Cerebellar nuclear complex (tissue), 1 donor: ENCODE measurements around the gene PLA2G2C.

Experiments
- DNase-seq, 2 experiments: peaks; one replicate each; lab custom pipeline; 2025; lab: John Stamatoyannopoulos, UW

The PLA2G2C gene

DNA sequence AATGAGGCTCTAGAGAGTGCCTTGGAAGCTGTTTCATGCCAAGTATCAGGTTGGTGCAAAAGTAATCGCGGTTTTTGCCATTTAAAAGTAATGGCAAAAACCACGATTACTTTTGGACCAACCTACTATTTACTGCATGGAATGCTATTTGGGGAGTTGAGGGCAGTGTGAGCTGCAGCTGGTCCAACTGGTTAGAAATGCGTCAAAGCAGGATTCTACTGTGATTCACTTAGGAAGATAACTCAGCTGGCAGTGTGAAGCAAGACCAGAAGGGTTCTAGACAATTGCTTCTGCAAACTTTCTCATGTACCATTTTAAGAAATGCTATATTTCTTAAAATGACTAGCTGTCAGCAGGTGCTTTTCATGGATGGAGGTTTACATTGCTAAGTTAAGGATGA is 21.2 kb upstream of the PLA2G2C start:
- no peak for DNase-seq

- DNase-seq = no peak
These were observed 15.8 kb upstream of the PLA2G2C start for GRCh38 chr1:20202166-20202565.

DNA sequence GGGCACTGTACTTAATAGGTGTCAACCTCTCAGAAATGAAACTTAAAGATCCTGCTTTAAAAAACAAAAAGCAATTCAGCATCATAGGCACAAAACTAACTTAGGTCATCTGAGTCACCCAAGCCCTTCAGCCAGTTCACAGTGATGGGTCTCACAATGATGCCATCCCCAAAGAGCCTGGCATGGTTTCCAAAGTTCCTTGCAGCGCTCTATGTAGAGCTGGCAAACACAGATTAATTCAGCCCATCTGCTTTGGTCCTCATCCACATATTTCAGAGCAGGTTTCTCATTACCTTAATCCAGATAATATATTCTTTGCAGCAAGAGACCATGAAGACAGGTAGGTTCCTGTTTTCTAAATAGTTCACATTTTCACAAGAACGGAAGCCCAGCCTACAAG is 14.6 kb upstream of the PLA2G2C start:
- DNase-seq = peak in 1 of 2 experiments; percentile 5

DNA sequence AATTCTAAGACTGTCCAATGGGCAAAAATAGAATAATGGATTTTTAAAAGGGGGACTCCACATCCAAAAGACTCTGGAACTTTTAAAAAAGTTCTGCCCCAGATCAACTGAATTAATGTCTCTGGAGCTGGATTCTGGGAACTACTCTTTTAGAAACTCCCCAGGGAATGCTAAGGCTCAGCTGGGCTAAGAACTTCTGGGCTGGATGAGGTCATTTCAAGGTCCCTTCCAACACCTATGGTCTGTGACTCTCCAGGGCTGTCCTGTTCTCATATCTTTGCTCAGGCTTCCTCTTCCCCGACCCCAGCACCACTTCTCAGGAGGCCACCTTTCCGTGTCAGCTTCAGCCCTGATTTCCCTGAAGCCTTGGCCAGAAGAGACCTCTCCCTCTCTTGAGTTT is 13.5 kb upstream of the PLA2G2C start:
- no peak for DNase-seq

- DNase-seq = no peak
These were observed 13.1 kb upstream of the PLA2G2C start for GRCh38 chr1:20199403-20199802.

- no peak for DNase-seq
These were observed 12.6 kb upstream of the PLA2G2C start for GRCh38 chr1:20198918-20199317.

- no peak for DNase-seq
These were observed 12.0 kb upstream of the PLA2G2C start for GRCh38 chr1:20198296-20198695.

DNA sequence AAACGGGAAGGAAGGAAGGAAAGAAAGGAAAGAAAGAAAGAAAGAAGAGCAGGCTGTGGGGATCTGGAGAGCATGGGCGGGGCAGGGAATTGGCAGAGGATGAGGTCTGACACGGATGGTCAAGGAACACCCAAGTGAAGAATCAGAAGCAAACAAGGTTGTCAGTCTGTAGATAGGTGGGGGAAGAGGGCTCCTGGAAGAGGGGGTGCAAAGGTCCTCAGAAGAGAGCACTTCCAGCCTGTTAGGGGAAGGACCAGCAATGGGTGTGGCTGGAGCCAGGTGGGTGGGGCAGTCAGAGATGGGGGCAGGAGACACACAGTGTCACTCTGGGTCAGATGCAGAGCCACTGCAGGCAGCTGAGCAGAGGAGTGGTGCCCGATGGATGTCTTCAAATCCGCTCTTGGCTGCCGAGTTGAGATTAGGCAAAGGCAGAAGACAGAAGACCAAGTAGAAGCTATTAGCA is 11.0 kb upstream of the PLA2G2C start:
- DNase-seq = no peak

DNA sequence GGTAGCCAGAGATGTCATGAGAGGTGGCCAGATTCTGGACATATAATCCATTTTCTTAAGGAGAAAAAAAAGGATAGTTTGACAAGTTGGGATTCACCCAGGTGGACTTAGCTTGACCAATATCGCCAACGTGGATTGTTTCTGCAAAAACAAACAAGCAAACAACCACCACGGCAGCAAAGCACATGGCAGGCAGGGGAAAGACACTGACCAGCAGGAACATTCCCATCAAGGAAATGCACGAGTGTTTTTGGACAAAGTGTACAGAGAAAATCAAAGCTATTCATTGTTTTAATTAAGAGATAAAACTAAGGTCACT is 9.1 kb upstream of the PLA2G2C start:
- no peak for DNase-seq

DNA sequence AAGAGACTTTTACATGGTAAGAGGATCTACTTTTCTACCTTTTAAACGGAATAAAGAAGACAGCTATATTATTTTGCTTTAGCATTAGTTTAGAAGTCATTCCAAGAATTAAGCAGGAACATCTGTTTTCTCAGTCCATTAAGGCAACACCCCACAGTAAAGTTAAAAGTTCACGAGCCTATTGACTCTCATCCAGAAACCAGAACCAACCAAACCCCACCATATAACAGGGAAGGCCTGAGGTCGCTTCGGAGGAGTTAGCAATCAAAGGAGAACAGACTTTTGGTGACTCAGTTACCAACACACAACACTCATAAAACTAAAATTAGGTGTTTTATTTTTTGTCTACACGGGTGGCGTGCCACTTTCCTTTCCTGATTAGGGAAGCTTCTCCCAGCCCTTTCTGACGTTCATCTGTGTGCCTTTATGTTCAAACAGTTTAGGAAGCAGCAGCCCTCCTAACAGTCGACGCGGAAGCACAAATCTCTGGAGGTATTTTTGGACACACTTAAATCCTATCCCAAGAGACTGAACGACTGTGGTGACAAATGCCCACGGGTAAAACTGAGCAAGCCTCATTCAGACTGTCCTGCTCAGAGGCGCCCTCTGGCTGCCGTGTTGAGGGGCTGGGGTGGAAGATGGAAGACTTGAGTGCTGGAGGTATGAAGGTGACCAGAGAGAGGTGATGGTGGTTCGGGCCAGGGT is 8.6 kb upstream of the PLA2G2C start:
- no peak for DNase-seq

DNA sequence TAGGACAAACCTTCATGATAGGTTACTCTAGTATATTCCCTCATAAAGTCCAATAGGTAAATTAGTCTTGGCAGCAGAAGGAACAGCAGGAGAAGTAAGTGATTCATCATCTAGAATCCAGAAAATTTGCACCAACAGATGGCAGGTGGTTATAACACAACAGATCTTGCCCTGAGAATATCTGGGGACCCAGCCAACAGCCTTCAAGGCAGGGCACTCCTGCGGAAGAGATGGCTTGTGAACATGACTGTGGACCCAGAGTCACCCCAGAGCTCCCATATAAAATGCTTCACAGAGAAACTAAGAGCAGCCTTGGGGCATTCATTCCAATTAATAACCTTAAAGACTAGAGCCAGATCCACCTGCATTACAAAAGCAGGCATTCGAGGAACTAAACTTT is 7.9 kb upstream of the PLA2G2C start:
- peak; percentile 21 to 38 for DNase-seq

DNA sequence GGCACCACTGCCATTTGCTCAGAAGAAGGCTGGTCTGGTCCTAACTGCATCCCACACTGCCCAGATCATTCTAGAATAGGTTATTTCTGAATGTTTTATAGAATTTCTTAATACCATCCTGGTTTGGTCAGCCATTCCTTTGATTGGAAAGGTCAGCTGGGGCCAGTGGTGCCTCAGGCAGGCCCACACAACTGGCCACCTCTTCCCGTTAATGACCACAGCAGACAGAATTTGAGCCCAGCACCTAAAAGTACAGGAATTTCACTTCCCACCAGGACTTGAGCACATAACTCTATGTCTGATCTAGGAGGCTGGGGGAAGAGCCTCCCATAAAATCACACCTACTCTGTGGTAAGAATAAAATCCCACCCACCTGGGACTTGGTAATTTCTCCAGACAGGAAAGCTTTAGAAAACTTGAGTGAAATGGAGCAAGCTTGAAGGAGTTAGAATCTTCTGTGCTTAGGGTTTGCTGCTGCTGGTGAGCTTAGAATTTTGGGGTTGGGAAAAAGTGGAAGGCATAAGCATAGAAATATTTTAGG is 6.6 kb upstream of the PLA2G2C start:
- no peak for DNase-seq

DNA sequence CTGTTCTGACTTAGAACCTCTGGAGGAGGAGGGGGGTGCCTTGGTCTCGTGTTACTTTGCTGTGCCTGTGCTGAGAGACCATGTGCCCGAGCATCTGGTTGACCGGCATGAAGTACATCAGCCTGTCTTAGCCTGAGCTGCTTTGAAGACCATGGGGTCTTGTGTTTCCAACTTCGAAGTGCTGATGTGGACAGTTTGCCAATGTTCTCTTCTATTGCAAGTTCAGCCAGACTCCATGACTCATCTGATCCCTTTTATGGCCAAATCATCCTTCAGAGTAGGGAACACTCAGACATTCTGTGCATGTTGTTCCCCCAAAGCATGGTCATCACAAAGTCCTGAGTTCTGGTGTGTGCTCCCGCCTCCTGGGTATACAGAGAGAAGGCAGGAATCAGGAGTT is 6.0 kb upstream of the PLA2G2C start:
- no peak for DNase-seq

DNA sequence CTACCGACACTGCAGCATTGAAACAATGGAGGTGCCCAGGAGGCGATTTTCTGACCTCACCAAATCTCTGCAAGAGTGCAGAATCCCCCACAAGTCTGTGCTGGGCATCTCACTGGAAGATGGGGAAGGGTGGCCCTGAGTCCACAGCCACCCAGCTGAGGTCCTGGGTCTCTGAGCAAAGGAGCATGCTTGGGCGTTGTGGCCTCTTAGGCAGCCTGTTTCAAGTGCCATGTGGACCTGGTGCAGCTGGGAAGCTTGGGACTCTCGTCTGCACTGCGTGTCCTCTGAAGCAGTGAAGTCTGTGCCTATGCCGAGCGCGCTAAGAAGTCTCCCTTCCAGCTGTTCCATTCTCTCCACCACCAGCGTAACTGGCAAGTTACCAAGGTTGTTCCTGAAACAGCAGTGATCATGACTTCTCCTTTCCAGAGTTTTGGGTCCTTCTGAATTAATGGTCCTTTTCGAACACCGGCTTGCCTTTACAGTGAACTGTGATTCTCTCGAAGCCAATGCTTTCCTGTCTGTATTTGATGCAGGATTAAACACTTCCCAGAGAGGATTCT is 5.0 kb upstream of the PLA2G2C start:
- DNase-seq = no peak

DNA sequence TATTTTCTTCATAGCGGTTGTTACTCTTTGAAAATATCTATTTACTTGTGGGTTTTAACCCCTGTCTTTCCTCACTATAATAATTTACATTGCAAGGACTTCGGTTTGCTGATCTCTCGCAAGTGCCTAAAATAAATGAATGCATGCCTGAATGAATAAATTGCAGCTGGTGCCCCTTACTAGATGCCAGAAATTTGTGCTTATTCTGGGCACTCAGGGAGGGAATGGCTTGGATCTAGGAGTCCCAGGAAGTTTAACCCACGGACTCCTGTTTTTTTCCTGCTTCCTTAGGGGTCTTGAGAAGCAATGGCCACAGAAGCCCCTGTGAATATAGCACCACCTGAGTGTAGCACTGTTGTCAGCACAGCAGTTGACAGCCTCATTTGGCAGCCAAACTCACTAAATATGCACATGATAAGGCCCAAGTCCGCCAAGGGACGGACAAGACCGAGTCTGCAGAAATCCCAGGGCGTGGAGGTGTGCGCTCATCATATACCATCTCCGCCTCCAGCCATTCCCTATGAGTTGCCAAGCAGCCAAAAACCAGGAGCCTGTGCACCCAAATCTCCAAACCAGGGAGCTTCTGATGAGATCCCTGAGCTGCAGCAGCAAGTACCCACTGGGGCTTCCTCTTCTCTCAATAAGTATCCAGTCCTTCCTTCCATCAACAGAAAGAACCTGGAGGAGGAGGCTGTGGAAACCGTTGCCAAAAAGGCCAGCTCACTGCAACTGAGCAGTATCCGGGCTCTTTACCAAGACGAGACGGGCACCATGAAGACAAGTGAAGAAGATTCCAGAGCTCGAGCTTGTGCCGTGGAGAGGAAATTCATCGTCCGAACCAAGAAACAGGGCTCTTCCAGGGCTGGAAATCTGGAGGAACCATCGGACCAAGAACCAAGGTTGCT is 4.2 kb upstream of the PLA2G2C start:
- DNase-seq = no peak

DNA sequence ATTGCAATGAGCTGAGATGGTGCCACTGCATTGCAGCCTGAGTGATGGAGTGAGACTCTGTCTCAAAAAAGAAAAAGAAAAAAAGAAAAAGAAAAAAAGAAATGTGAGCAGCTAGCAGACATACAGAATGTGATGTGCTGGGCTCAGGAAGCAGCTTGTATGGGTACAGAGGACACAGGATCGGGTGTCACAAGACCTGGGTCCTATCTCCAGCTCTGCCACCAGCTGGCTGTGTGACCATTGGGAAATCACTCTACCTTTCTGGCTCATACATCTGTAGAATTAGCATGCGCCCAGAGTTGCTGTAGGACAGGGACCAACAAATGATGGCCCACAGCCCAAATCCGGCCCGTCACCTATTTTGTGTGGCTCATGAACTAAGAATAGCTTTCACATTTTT is 3.3 kb upstream of the PLA2G2C start:
- no peak for DNase-seq

DNA sequence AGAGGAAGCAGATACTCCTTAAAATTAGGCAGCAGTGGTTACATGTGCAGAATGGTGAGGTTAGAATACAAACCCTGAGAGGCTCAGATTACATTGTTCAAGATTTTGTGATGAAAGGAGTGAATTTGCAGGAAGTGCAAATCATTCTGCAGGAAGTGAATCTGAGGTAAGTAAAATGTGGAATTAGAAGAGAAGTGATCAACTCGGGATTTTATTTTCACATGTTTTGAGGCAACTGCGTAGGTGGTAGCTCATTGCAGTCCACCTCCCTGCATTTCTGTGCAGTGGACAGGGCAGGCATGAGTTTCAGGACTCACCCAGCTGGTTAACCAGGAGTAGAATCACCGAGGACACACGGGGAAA is 2.1 kb upstream of the PLA2G2C start:
- no peak for DNase-seq

DNA sequence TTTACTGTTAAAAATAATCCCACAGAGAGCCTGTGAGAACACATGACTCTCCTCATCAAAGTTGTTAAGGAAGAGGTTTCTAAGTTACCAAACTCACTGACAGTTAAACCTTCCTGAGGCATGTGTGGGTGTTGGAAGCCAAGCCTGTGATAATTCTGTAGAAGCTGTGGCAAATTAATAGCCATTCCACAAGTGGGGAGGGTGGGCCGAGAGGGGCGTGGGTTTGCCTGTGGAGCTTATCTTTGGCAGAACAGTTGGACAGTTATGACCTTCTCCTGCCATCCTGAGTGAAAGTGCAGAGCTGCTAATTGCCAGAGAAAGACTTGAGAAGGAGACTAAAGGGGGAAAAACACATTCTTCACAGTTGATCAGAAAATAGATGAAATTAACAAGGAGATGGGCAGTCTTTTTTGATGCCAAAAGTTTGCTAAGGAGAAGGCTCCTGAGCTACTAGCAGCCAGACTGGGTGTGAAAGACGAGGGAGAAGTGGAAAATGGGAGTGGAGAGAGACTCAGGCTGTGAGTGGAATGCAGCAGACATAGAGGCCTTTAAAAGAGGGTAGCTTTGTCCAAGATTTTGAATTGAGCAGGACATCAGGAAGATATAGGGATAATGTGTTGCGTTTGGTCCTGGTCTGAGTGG is 1.6 kb upstream of the PLA2G2C start:
- DNase-seq = no peak

GRCh38 chr1:20187103-20187812 is 940 bp upstream of the PLA2G2C start:
- no peak for DNase-seq

- no peak for DNase-seq
These were observed 1.1 kb downstream of the PLA2G2C start for GRCh38 chr1:20184997-20185833.

DNA sequence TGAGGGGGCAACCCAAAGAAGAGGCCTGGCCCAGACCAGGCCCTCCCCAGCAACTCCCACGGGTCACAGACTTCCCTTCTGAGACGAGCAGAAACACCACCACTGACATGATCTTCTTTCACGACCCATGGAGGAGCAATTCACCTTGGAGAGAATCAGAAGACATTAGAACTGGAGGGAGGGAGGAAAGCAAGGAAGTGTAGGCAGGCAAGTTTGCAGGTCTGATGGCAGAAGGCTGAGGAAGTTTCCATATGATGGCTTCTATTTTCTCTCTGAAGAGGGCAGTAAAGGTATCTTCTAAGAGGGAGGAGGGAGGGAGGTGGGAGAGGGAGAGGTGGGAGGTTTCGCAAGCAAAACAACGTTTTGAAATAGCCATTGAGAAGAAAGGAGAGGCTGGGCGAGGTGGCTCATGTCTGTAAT is 1.8 kb downstream of the PLA2G2C start:
- DNase-seq = no peak
